GM21619 (cell line): ENCODE measurements around the gene ASPSCR1.

Experiments used
- ATAC-seq: cut with Tn5 transposase; IDR thresholded peaks from one replicate; pipeline ENCODE4 v1.9.1; 2021; ENCODE audit not compliant: unreplicated experiment

Gene ASPSCR1

GRCh38 chr17:82011617-82012187 is 34.3 kb downstream of the ASPSCR1 start:
- ATAC-seq = no peak

DNA sequence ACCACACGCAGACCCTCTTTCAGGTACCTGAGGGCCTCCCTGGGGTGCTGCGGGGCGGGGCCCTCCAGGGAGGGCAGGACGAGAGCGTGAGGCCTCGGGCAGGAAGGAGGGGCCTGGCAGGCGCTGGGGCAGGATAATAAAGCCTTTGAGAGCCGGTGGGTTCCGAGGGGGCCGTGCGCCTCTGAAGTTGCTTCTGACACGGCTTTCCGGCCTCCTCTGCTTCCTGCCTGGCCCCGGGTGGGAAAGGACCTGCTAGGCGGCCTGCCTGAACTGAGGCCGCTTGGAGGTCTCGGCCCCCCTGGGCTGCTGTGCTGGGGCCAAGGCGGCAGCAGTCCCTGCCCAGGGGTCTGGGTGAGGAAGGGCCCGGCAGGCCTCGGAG is 34.8 kb downstream of the ASPSCR1 start:
- ATAC-seq = no peak

DNA sequence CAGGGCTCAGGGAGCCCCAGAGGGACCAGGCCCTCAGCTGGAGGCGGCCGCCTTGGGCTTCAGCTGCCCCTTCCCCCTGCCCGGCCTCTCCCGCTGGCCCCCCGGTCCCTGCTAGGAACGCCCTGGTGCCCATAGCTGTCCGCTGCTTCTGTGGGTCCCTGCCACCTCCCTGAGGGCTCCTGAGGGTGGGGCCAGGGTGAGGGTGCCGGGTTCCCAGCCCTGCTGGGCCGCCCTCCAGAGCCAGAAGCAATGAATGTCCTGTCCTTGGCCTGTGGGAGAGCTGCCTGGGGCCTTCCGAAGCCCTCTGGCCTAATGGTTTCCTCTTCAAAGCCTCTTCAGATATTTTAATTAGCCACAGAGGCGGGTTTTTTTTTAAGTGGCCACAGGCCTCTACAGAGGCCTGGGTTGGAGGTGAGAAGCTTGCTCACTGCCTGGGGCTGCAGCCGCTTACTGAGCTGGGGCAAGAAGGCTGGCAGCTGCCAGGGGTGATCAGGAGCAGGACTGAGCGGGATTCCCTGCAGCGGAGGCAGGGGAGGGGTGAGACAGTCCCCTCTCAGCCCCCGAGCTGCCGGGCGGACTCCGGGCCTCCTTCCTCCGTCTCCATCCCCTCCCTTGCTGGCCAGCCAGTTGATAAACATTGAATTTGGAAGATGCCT is 35.3 kb downstream of the ASPSCR1 start:
- ATAC-seq = no peak

DNA sequence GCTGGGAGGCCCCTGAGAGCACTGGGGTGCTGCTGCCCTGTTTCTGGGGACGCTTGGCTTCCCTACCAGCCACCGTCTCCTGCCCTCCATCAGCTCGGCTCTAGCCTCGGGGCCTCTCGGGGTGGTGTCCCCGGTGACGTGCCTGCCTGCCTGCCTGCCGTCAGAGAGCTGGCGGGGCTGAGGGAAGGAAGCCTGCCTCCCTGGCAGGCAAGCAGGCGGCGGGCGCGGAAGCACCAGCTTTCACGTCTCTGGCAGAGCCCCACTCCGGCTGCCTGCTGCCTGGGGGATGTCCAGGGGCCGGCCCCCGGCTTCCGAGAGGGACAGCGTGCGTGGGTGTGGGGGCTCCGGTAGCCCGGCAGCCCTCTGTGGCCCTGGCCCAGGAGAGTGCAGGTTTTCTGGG is 35.9 kb downstream of the ASPSCR1 start:
- ATAC-seq = no peak

- ATAC-seq = no peak
Observed at GRCh38 chr17:82013772-82014321, 36.4 kb downstream of the ASPSCR1 start.

DNA sequence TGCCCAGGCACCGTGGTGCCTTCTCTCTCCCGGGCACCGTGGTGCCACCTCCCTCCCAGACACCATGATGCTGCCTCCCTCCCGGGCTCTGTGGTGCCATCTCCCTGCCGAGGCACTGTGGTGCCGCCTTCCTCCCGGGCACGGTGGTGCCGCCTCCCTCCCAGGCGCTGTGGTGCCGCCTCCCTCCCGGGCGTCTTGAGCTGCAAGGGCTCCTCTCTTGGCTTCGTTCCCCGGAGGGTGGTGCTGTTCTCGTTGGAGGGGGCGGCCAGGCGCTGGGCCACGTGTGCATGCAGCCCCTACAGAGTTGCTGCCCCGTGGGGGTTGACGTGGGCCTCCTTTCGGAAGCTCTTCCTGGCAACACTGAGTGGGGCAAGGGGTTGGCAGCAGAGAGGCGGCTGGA is 37.0 kb downstream of the ASPSCR1 start:
- no peak for ATAC-seq

GRCh38 chr17:82014971-82015310 is 37.5 kb downstream of the ASPSCR1 start:
- no peak for ATAC-seq

- ATAC-seq = no peak
Observed at GRCh38 chr17:82015311-82015971, 38.0 kb downstream of the ASPSCR1 start.

GRCh38 chr17:82016061-82016874 is 38.8 kb downstream of the ASPSCR1 start:
- ATAC-seq = no peak

GRCh38 chr17:82016875-82017459 is 39.5 kb downstream of the ASPSCR1 start:
- no peak for ATAC-seq

DNA sequence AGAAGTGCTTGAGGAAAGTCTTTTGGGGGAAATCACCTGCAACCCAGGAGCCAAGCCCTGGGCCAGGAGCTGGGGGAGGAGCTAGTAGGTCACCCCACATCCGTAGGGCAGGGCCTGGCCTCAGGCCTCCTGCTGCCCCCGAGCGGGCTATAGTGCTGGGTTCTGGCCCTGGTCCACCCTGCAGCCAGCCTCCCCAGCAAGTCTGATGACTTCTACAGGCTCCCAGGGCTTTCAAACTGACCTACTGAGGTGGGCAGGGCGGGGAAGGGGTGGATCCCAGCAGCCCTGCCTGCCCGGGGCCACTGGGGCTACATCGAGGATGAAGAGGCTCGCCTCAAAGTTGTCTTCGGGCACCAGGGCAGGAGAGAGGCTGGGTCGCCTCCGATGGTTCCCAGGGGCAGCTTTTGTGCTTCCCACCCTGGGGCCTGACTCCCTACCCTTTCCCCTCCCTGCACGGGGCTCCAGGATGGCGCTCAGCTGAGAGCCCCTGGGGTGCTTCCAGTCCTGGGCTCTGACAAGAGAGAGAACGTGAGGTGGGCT is 40.3 kb downstream of the ASPSCR1 start:
- no peak for ATAC-seq

GRCh38 chr17:82018152-82018988 is 40.9 kb downstream of the ASPSCR1 start:
- no peak for ATAC-seq

GRCh38 chr17:82018989-82019689 is 41.7 kb downstream of the ASPSCR1 start:
- no peak for ATAC-seq

DNA sequence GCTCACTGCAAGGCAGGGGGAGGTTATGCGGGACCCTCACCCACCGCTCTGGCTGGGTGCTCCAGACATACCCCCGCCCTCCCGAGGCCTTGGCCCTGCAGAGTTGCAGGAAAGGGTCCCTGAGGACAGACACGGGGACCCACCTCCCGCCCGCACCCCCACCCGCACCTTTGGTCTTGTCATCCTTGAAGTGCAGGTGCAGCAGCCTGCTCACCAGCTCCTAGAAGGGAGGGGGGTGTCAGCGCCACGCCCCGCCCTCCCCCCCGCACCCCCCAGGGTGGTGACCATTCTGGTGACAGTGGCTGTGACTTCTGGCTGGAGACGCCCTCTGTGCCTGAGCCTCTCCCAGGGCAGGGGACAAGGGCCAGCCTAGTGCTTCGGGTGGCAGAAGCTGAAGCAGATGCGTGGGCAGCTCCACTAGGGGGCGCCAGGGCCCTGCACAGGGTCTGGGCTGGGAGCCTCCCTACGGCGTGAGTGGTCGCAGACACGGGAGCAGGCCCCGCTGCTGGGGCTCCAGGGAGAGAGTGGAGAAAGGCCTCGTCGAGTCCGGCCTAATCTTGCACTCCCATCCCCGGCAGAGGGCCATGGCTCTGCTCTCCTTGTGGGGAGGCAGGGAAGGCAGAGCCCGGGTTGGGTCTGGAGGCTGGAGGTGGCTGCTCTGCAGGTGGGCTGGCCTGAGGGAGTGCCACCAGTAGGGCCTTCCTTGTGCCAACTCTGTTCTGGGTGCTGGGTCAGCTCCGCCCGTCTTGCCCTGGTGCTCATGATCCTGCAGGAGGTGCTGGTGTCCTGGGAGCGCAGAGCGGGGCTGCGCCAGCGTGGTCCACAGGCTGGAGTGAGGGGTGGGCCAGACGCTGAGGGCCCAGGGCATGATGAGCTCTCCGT is 42.5 kb downstream of the ASPSCR1 start:
- ATAC-seq = no peak

DNA sequence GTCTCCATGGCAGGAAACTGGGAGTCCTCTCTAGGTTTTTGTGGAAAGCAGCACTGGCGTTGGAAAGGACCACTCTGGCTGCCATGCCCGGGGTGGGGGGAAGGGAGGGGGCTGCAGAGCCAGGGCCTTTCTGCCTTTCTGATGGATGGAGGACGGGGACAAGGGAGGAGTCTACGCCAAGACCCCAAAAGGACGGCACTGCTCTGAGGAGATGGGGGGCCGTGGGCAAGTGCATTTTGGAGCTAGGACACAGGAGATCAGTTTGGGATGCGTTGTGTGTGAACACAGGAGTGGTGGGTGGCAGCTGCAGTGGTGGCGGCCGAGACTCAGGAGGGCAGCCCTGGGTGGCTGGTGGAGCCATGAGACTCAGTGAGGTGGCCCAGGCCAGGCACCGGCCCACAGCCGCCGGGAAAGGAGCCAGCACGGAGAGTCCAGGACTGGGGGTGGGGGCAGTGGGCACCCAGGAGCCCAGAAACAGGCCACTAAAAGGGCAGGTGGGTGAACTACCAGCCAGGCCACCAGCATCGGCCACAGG is 43.2 kb downstream of the ASPSCR1 start:
- no peak for ATAC-seq

DNA sequence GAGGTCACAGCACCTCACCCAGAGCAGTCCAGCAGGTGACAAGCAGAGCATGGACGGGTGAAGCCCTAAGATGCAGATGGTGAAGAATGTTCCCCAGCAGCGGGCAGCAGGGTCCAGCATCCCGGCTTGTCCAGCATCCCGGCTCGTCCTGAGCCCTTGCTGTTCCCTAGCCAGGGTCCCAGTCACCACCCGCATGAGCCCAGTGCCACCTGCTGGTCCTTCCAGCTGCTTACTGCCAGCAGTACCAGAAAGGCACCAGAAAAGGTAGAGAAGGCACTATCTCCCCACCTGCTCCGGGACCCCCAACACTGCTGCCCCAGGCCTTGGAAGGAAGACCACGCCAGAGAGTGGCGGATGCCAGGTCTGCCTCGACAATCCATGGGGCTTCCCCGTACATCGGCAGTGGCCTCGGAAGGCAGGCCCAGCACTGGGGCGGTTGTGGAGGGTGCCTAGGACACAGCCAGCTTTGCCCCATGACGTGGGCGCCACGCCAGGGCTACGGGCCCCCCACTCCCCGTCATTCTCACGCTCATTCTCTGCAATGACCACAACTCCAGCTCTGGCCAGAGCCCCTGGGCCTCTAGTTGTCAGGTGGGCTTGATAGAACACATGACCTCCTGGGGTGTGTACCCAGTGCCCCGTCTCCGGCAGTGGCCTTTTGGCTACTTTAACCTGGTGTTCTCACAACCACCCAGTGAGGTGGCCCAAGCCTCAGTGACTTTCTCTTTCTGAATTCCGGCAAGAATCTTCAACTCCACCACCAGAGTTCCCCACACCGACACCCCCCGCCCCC is 43.9 kb downstream of the ASPSCR1 start:
- ATAC-seq = no peak

GRCh38 chr17:82021900-82022309 is 44.5 kb downstream of the ASPSCR1 start:
- ATAC-seq = no peak
